Measurements from ENCODE around the gene CDH23.

GRCh38 chr10:71553432-71553831, 156.7 kb downstream of the CDH23 start:
- no peak for TF ChIP-seq ESRRG (CRISPR knock-in tag; IDR thresholded peaks at IDR 0.05)
- TF ChIP-seq, protein P1, sequence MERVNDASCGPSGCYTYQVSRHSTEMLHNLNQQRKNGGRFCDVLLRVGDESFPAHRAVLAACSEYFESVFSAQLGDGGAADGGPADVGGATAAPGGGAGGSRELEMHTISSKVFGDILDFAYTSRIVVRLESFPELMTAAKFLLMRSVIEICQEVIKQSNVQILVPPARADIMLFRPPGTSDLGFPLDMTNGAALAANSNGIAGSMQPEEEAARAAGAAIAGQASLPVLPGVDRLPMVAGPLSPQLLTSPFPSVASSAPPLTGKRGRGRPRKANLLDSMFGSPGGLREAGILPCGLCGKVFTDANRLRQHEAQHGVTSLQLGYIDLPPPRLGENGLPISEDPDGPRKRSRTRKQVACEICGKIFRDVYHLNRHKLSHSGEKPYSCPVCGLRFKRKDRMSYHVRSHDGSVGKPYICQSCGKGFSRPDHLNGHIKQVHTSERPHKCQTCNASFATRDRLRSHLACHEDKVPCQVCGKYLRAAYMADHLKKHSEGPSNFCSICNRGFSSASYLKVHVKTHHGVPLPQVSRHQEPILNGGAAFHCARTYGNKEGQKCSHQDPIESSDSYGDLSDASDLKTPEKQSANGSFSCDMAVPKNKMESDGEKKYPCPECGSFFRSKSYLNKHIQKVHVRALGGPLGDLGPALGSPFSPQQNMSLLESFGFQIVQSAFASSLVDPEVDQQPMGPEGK (CRISPR knock-in tag; IDR thresholded peaks at IDR 0.05; ENCODE audit: borderline replicate concordance) = no peak
- TF ChIP-seq GLIS3 (CRISPR knock-in tag; IDR thresholded peaks at IDR 0.05) = no peak
- no peak for TF ChIP-seq ARNTL (CRISPR knock-in tag; IDR thresholded peaks at IDR 0.05; ENCODE audit: borderline replicate concordance, low read depth)
- TF ChIP-seq TSHZ2 (CRISPR knock-in tag; IDR thresholded peaks at IDR 0.05) = no peak
- TF ChIP-seq ZFP30 (CRISPR knock-in tag; IDR thresholded peaks at IDR 0.05) = no peak
- TF ChIP-seq, protein P2, sequence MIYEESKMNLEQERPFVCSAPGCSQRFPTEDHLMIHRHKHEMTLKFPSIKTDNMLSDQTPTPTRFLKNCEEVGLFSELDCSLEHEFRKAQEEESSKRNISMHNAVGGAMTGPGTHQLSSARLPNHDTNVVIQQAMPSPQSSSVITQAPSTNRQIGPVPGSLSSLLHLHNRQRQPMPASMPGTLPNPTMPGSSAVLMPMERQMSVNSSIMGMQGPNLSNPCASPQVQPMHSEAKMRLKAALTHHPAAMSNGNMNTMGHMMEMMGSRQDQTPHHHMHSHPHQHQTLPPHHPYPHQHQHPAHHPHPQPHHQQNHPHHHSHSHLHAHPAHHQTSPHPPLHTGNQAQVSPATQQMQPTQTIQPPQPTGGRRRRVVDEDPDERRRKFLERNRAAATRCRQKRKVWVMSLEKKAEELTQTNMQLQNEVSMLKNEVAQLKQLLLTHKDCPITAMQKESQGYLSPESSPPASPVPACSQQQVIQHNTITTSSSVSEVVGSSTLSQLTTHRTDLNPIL (CRISPR knock-in tag; IDR thresholded peaks at IDR 0.05; ENCODE audit: low read depth) = no peak
- no peak for TF ChIP-seq ZNF70 (CRISPR knock-in tag; IDR thresholded peaks at IDR 0.05)
